HepG2 (cell line): ENCODE results near the gene PIGZ. TPM values are rescaled to one million over a fixed set of nuclear protein-coding genes. Genes with fewer than 3 reads are reported as not detected.

ENCODE experiments used
- ATF7-NPFF ChIP-seq: sonication (generic); formaldehyde crosslinking; IDR thresholded peaks from 2 replicates; pipeline ENCODE4 v1.8.1; 2023; ENCODE audit warnings: mild to moderate bottlenecking, low read depth, missing genetic modification reagents, moderate library complexity
- BCL6 ChIP-seq: IDR thresholded peaks from 2 replicates; pipeline ENCODE4 v1.6.1; 2016; ENCODE audit warnings: missing genetic modification reagents, missing compliant biosample characterization
- CREB3 ChIP-seq: sonication (generic); formaldehyde crosslinking; IDR thresholded peaks from 2 replicates; pipeline ENCODE4 v1.5.0; 2020; ENCODE audit warnings: missing genetic modification reagents
- FOXP1 ChIP-seq, 2 experiments: fragments of 450-650 bp in 1 of 2; IDR thresholded peaks; 2 replicates each; pipeline ENCODE4 v1.6.1; 2017 to 2018; ENCODE audit warnings: antibody characterized with exemption in 1 of 2
- FUBP1 ChIP-seq: sonication (generic); formaldehyde crosslinking; IDR thresholded peaks from 2 replicates; pipeline ENCODE4 v1.5.1; 2020; ENCODE audit warnings: missing genetic modification reagents, mild to moderate bottlenecking, borderline replicate concordance
- HBP1 ChIP-seq: IDR thresholded peaks from 2 replicates; pipeline ENCODE4 v1.6.1; 2016; ENCODE audit warnings: low read depth, control low read depth
- HOXA5 ChIP-seq: sonication (generic); formaldehyde crosslinking; IDR thresholded peaks from 2 replicates; pipeline ENCODE4 v1.4.0; 2020; ENCODE audit warnings: missing genetic modification reagents
- ISL2 ChIP-seq: sonication (generic); formaldehyde crosslinking; IDR thresholded peaks from 2 replicates; pipeline ENCODE4 v1.5.0; 2020; ENCODE audit warnings: missing genetic modification reagents
- MAZ ChIP-seq, 2 experiments: sonication (generic) in 1 of 2; formaldehyde crosslinking in 1 of 2; IDR thresholded peaks; 2 replicates each; pipeline versions ENCODE4 v1.5.0 to v1.6.1; 2012 to 2020; ENCODE audit warnings: low read depth in 2 of 2, mild to moderate bottlenecking in 2 of 2, borderline replicate concordance in 1 of 2, improper control_type of control experiment in 1 of 2, low read length in 1 of 2, missing genetic modification reagents in 1 of 2, moderate library complexity in 1 of 2
- POLR2G ChIP-seq: fragments of 200-400 bp; formaldehyde crosslinking; IDR thresholded peaks from 2 replicates; pipeline ENCODE4 v1.6.1; 2018; ENCODE audit warnings: mild to moderate bottlenecking, low read depth, low read length, moderate library complexity
- RXRA ChIP-seq: sonication (generic); formaldehyde crosslinking; IDR thresholded peaks from 2 replicates; pipeline ENCODE4 v1.5.1; 2020; ENCODE audit warnings: missing genetic modification reagents
- SALL1 ChIP-seq: sonication (generic); formaldehyde crosslinking; IDR thresholded peaks from 2 replicates; pipeline ENCODE4 v1.8.0; 2022; ENCODE audit warnings: mild to moderate bottlenecking, missing genetic modification reagents
- SNAPC5 ChIP-seq: sonication (generic); formaldehyde crosslinking; IDR thresholded peaks from 2 replicates; pipeline ENCODE4 v1.8.1; 2023; ENCODE audit warnings: mild to moderate bottlenecking, missing genetic modification reagents, borderline replicate concordance
- SPEN ChIP-seq: sonication (generic); formaldehyde crosslinking; IDR thresholded peaks from 2 replicates; pipeline ENCODE4 v1.5.1; 2020; ENCODE audit warnings: low read depth, mild to moderate bottlenecking, missing genetic modification reagents
- ZNF281 ChIP-seq: sonication (generic); formaldehyde crosslinking; IDR thresholded peaks from 2 replicates; pipeline ENCODE4 v1.4.0; 2020; ENCODE audit warnings: missing genetic modification reagents, borderline replicate concordance
- ZNF580 ChIP-seq: IDR thresholded peaks from 2 replicates; pipeline ENCODE4 v1.6.1; 2016; ENCODE audit warnings: low read depth, borderline replicate concordance
- ZNF710 ChIP-seq: sonication (generic); formaldehyde crosslinking; IDR thresholded peaks from 2 replicates; pipeline ENCODE4 v1.5.0; 2020; ENCODE audit warnings: mild to moderate bottlenecking, missing genetic modification reagents, borderline replicate concordance
- polyA plus RNA-seq, 8 experiments: library from polyadenylated mRNA; depleted of rRNA in 3 of 8; stranded (reverse) in 7 of 8; unstranded in 1 of 8; fragments of >200 nt; fragmentation: Illumina TruSeq in 4 of 8; extraction: Trizol in 4 of 8; gene quantifications; 2 replicates each; pipeline versions ENCODE4 v1.2.1 to v1.2.3, GENCODE V29; 2011 to 2016; ENCODE audit warnings: low read depth in 4 of 8, missing spikeins in 1 of 8, mixed read lengths in 1 of 8; ENCODE audit not compliant: insufficient read depth in 1 of 8
- total RNA-seq, 5 experiments: library from RNA; depleted of rRNA; stranded (reverse); fragments of >200 nt; fragmentation: Illumina TruSeq; extraction: Trizol; gene quantifications; 2 replicates each; pipeline ENCODE4 v1.2.3, GENCODE V29; 2016; ENCODE audit warnings: low read depth in 1 of 5

Gene PIGZ
- total and polyA plus RNA-seq, 2 of the 13 experiments (the other 11 are each of a cell fraction or from before 2014, with no cell fraction given), result 4.7 to 60.5 TPM

- peak; percentile 86 for TF ChIP-seq SALL1
- no peak for TF ChIP-seq FOXP1 (IDR thresholded peaks at IDR 0.05)
- peak; percentile 77 for TF ChIP-seq FOXP1 (CRISPR knock-in tag; IDR thresholded peaks at IDR 0.05)
- TF ChIP-seq HBP1, result 0 out of 2 replicates have a peak, but pooled peaks have one; percentile 60
- no peak for TF ChIP-seq FUBP1
- no peak for TF ChIP-seq HOXA5
- peak; percentile 55; the same call in 1 of the 2 replicates for TF ChIP-seq ZNF281 (CRISPR knock-in tag)
- peak; percentile 73; the same call in 1 of the 2 replicates for TF ChIP-seq ZNF580 (CRISPR knock-in tag)
- TF ChIP-seq ATF7-NPFF (CRISPR knock-in tag), result 0 out of 2 replicates have a peak, but pooled peaks have one; percentile 43
- TF ChIP-seq POLR2G, result peak; percentile 83
- TF ChIP-seq ZNF710, result peak; percentile 60; the same call in 1 of the 2 replicates
- no peak for TF ChIP-seq MAZ (IDR thresholded peaks at IDR 0.05; ENCODE audit: borderline replicate concordance, low read depth, low read length)
- TF ChIP-seq MAZ (CRISPR knock-in tag; IDR thresholded peaks at IDR 0.05; ENCODE audit: low read depth), result peak; percentile 49; the same call in 1 of the 2 replicates
- TF ChIP-seq SPEN, result no peak
- peak; percentile 73 for TF ChIP-seq BCL6 (CRISPR knock-in tag)
- 0 out of 2 replicates have a peak, but pooled peaks have one; percentile 42 for TF ChIP-seq SNAPC5 (CRISPR knock-in tag)
- TF ChIP-seq RXRA (CRISPR knock-in tag), result peak; percentile 85; the same call in 1 of the 2 replicates
- peak; percentile 92 for TF ChIP-seq ISL2 (CRISPR knock-in tag)
- TF ChIP-seq CREB3 (CRISPR knock-in tag), result no peak
These were observed 6.3 kb downstream of the PIGZ start (continued) for GRCh38 chr3:196962108-196962929.
